ENCODE results near the gene SFRP5.

- TF ChIP-seq POLR2A (IDR thresholded peaks at IDR 0.05; ENCODE audit: low read depth, low read length) = no peak
- no peak for TF ChIP-seq RCOR1 (IDR thresholded peaks at IDR 0.05; ENCODE audit: insufficient replicate concordance, low read length)
- TF ChIP-seq CTCF (conservative IDR thresholded peaks at IDR 0.05; ENCODE audit: low read depth, low read length) = no peak
- TF ChIP-seq FOS (IDR thresholded peaks at IDR 0.05; ENCODE audit: low read depth, low read length) = no peak
- TF ChIP-seq CHD1 (IDR thresholded peaks at IDR 0.05; ENCODE audit: low read depth, low read length) = no peak
- TF ChIP-seq SMC3 (IDR thresholded peaks at IDR 0.05; ENCODE audit: low read depth, low read length) = no peak
- TF ChIP-seq BHLHE40 (IDR thresholded peaks at IDR 0.05; ENCODE audit: low read depth, low read length) = no peak
- TF ChIP-seq RFX5 (IDR thresholded peaks at IDR 0.05; ENCODE audit: low read depth, low read length) = no peak
- TF ChIP-seq MAFK (IDR thresholded peaks at IDR 0.05; ENCODE audit: low read depth, low read length) = no peak
- no peak for TF ChIP-seq MAZ (IDR thresholded peaks at IDR 0.05; ENCODE audit: borderline replicate concordance, low read depth, low read length)
- no peak for TF ChIP-seq RAD21 (IDR thresholded peaks at IDR 0.05; ENCODE audit: low read length)
- TF ChIP-seq CEBPB (IDR thresholded peaks at IDR 0.05; ENCODE audit: low read depth, low read length) = no peak
Observed at GRCh38 chr10:97779492-97779891, 7.7 kb upstream of the SFRP5 start.

Measured in IMR-90 (cell line).